GM23248 (cell line): Measurements from ENCODE around the gene TSPAN14.

Experiments
- EZH2 ChIP-seq: fragments of 200-600 bp; sonication (generic); IDR thresholded peaks from 2 replicates; pipeline ENCODE4 v1.6.1; 2018; ENCODE audit warnings: antibody characterized with exemption, mild to moderate bottlenecking; ENCODE audit not compliant: insufficient read depth, poor library complexity, severe bottlenecking
- EZH2phosphoT487 ChIP-seq: fragments of 200-600 bp; sonication (generic); IDR thresholded peaks from 2 replicates; pipeline ENCODE4 v1.6.1; 2018; ENCODE audit warnings: antibody characterized with exemption, moderate library complexity, mild to moderate bottlenecking, low read depth; ENCODE audit not compliant: insufficient read depth

DNA sequence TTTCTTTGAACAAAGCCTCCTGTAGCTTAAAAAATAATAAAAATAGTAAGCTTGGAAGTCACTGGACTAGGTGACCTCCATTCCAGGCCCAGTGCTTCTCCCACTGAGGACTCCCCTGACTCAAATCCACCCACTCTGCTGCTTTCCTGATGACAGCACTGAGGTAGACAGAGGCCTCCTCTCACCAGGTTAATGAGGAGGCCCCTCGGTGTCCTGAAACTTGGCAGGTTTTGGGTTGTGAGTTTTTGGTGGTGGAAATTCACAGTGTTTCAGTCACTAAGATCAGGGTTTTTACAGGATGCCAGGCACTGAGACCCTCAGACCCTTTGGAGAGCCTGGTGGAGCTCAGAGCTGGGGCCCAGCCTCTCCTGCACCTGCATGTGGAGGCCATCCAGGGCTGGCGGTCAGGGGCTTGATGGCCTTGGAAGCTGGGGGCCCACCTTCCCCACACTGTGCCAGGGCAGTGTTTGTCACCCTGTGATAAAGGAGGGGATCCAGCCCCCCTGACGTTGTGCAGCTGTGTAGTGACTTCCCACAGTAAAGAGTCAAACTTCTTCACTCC, 19.1 kb downstream of the TSPAN14 start:
- no peak for TF ChIP-seq EZH2
- no peak for TF ChIP-seq EZH2phosphoT487
